GM19328 (cell line): ENCODE data around the gene SLC66A3.
A peak's percentile ranks its signal among the peaks of the same experiment; 100 is the strongest.

ENCODE experiments used
- ATAC-seq: cut with Tn5 transposase; IDR thresholded peaks from one replicate; pipeline ENCODE4 v1.9.1; 2021; ENCODE audit warnings: mild to moderate bottlenecking, moderate library complexity; ENCODE audit not compliant: unreplicated experiment

SLC66A3 gene

GRCh38 chr2:11155381-11156035 is at the start of gene SLC66A3:
Gene SLC66A3, plus strand, starts transcription at chr2:11155467. Its CDS starts 80 bp downstream, at chr2:11155547.
- peak; percentile 84 for ATAC-seq

GRCh38 chr2:11109002-11109401 is 46.3 kb upstream of the SLC66A3 start:
- no peak for ATAC-seq

- ATAC-seq, result no peak
Observed at GRCh38 chr2:11112870-11113428, 42.3 kb upstream of the SLC66A3 start.

GRCh38 chr2:11117776-11118175 is 37.5 kb upstream of the SLC66A3 start:
- no peak for ATAC-seq

- ATAC-seq, result no peak
Observed at GRCh38 chr2:11118761-11119160, 36.5 kb upstream of the SLC66A3 start.

GRCh38 chr2:11121099-11121822 is 34.0 kb upstream of the SLC66A3 start:
- no peak for ATAC-seq

GRCh38 chr2:11121823-11122155 is 33.5 kb upstream of the SLC66A3 start:
- ATAC-seq, result no peak

GRCh38 chr2:11122380-11122779 is 32.9 kb upstream of the SLC66A3 start:
- ATAC-seq, result no peak

GRCh38 chr2:11123001-11123809 is 32.1 kb upstream of the SLC66A3 start:
- ATAC-seq, result no peak

- no peak for ATAC-seq
Observed at GRCh38 chr2:11123856-11124759, 31.2 kb upstream of the SLC66A3 start.

- ATAC-seq, result no peak
Observed at GRCh38 chr2:11124760-11125068, 30.6 kb upstream of the SLC66A3 start.

GRCh38 chr2:11127761-11128160 is 27.5 kb upstream of the SLC66A3 start:
- ATAC-seq, result no peak

GRCh38 chr2:11128243-11128951 is 26.9 kb upstream of the SLC66A3 start:
- ATAC-seq, result no peak

GRCh38 chr2:11129598-11130449 is 25.4 kb upstream of the SLC66A3 start:
- ATAC-seq, result peak; percentile 74

- ATAC-seq, result no peak
Observed at GRCh38 chr2:11131166-11131920, 23.9 kb upstream of the SLC66A3 start.

- ATAC-seq, result no peak
Observed at GRCh38 chr2:11132036-11132671, 23.1 kb upstream of the SLC66A3 start.

- no peak for ATAC-seq
Observed at GRCh38 chr2:11133238-11133935, 21.9 kb upstream of the SLC66A3 start.
